Measurements from ENCODE around the gene AP4M1. TPM values are rescaled to one million over a fixed set of nuclear protein-coding genes. Genes with fewer than 3 reads are reported as not detected.

The AP4M1 gene
- total and polyA plus RNA-seq, 9 of the 15 experiments (the other 6 are each of a cell fraction or from before 2014, with no cell fraction given): 1.3 to 30.9 (median 14.1) TPM

DNA sequence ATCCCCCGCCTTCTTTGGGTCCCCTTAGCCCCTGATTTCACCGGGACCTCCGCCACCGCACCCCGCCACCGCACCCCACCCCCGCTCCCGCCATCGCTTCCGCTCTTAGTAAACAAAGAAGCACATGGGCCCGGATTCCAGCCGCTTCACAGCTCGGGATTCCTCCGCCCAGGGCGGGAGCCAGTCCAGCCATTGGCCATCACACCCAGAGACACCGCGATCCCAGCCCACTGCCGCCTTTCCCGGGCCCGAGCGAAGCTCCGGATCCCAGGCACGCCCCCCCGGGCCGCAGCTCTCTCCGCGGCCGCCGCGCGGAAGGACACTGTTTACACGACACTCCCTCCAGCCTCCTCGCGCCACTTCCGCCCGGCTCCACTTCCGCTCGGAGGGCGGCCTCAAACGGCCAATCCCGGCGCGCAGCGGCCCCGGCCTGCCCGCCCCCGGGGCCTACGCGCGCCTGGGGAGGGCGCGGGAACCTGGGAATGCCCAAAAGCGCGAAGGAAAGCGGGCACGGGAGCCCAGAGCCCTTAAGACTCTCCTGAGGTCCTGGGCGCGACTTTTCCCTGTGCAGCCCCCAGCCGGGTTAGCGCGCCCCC is 925 bp upstream of the AP4M1 start (continued):
- TF ChIP-seq CHD4 (IDR thresholded peaks at IDR 0.05; ENCODE audit: insufficient read depth, insufficient replicate concordance, low read depth, low read length, poor library complexity, severe bottlenecking) (no peak), U2AF1 (optimal IDR thresholded peaks at IDR 0.05; ENCODE audit: low read depth, low read length) (peak; percentile 26), SRSF7 (optimal IDR thresholded peaks at IDR 0.05; ENCODE audit: low read depth, low read length) (no peak), TEAD4 (IDR thresholded peaks at IDR 0.05; ENCODE audit: low read length) (peak; percentile 67), TEAD4 (CRISPR knock-in tag; IDR thresholded peaks at IDR 0.05; ENCODE audit: borderline replicate concordance) (0 out of 2 replicates have a peak, but pooled peaks have one; percentile 57), BRD4 (IDR thresholded peaks at IDR 0.05) (no peak; the same call in 1 of the 2 replicates), ZNF830 (CRISPR knock-in tag; IDR thresholded peaks at IDR 0.05) (0 out of 2 replicates have a peak, but pooled peaks have one; percentile 19), ZNF24 (IDR thresholded peaks at IDR 0.05) (0 out of 2 replicates have a peak, but pooled peaks have one; percentile 59), POLR2H (tag; IDR thresholded peaks at IDR 0.05; ENCODE audit: low read depth) (no peak), PML (IDR thresholded peaks at IDR 0.05; ENCODE audit: low read length) (no peak), LARP7 (IDR thresholded peaks at IDR 0.05) (0 out of 2 replicates have a peak, but pooled peaks have one; percentile 44), PRPF4 (IDR thresholded peaks at IDR 0.05; ENCODE audit: insufficient read depth, low read depth, low read length, poor library complexity, severe bottlenecking) (no peak), NCOR1 (IDR thresholded peaks at IDR 0.05) (peak; percentile 62; the same call in 1 of the 2 replicates), TEAD1 (CRISPR knock-in tag; IDR thresholded peaks at IDR 0.05) (peak; percentile 87 to 89), HEY1 (CRISPR knock-in tag; IDR thresholded peaks at IDR 0.05; ENCODE audit: borderline replicate concordance) (no peak), BCL6 (CRISPR knock-in tag; IDR thresholded peaks at IDR 0.05) (no peak)
- TF ChIP-seq, protein P1, sequence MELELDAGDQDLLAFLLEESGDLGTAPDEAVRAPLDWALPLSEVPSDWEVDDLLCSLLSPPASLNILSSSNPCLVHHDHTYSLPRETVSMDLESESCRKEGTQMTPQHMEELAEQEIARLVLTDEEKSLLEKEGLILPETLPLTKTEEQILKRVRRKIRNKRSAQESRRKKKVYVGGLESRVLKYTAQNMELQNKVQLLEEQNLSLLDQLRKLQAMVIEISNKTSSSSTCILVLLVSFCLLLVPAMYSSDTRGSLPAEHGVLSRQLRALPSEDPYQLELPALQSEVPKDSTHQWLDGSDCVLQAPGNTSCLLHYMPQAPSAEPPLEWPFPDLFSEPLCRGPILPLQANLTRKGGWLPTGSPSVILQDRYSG (tag; conservative IDR thresholded peaks at IDR 0.05; ENCODE audit: low read depth): no peak
- TF ChIP-seq, protein P2, sequence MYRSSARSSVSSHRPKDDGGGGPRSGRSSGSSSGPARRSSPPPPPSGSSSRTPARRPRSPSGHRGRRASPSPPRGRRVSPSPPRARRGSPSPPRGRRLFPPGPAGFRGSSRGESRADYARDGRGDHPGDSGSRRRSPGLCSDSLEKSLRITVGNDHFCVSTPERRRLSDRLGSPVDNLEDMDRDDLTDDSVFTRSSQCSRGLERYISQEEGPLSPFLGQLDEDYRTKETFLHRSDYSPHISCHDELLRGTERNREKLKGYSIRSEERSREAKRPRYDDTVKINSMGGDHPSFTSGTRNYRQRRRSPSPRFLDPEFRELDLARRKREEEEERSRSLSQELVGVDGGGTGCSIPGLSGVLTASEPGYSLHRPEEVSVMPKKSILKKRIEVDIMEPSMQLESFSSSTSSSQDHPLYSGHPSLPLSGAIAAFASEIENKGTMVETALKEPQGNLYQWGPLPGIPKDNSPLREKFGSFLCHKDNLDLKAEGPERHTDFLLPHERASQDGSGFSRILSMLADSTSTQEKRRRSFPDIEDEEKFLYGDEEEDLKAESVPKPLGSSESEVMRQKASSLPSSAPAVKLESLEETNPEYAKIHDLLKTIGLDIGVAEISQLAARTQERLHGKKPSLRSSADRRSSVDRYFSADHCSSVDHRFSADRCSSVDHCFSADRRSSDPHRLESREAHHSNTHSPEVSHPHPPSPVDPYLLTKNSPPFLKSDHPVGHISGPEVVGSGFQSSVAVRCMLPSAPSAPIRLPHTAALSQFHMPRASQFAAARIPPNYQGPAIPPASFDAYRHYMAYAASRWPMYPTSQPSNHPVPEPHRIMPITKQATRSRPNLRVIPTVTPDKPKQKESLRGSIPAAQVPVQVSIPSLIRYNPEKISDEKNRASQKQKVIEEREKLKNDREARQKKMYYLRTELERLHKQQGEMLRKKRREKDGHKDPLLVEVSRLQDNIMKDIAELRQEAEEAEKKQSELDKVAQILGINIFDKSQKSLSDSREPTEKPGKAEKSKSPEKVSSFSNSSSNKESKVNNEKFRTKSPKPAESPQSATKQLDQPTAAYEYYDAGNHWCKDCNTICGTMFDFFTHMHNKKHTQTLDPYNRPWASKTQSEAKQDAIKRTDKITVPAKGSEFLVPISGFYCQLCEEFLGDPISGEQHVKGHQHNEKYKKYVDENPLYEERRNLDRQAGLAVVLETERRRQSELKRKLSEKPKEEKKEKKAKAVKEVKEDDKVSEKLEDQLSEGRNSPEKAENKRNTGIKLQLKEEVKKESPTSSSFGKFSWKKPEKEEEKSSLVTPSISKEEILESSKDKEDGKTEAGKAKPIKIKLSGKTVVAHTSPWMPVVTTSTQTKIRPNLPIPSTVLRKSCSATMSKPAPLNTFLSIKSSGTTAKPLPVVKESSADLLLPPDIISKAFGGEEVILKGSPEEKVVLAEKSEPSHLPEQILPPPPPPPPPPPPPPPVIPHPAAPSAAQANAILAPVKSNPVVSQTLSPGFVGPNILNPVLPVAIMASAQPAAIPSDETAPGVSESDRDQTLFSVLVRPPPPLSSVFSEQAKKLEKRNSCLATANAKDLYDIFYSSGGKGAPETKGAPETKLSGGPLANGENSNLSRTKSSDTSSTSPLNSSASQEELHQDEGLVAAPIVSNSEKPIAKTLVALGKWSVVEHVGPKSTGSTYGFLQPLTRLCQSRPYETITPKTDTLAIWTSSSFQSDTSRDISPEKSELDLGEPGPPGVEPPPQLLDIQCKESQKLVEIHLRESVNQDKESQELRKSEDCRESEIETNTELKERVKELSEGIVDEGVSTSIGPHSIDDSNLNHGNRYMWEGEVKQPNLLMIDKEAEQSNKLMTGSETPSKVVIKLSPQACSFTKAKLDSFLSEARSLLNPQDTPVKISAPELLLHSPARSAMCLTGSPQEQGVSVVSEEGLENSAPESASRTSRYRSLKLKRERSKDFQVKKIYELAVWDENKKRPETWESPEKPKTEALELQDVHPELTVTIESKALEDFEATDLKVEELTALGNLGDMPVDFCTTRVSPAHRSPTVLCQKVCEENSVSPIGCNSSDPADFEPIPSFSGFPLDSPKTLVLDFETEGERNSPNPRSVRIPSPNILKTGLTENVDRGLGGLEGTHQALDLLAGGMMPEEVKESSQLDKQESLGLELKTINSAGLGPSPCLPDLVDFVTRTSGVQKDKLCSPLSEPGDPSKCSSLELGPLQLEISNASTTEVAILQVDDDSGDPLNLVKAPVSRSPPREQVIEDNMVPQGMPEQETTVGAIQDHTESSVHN (IDR thresholded peaks at IDR 0.05; ENCODE audit: borderline replicate concordance in 1 of 2, low read depth in 1 of 2): peak in 1 of 2 experiments; percentile 28; a peak in 1 of 4 replicates

All from K562 (cell line).